NCI-H774 (cell line): Measurements from ENCODE around the gene CDKN1C.
A peak's percentile ranks its signal among the peaks of the same experiment; 100 is the strongest.

Experiments
- DNase-seq: peaks from one replicate; lab custom pipeline; 2025; lab: John Stamatoyannopoulos, UW

Gene CDKN1C

GRCh38 chr11:2889362-2890273 is 4.0 kb upstream of the CDKN1C start:
- DNase-seq: no peak

- DNase-seq: peak; percentile 69
These were observed 2.8 kb upstream of the CDKN1C start for GRCh38 chr11:2888266-2888968.

- DNase-seq: no peak
These were observed 2.1 kb upstream of the CDKN1C start for GRCh38 chr11:2887515-2888195.

GRCh38 chr11:2886936-2887335 is 1.4 kb upstream of the CDKN1C start:
- no peak for DNase-seq

- no peak for DNase-seq
These were observed 768 bp upstream of the CDKN1C start for GRCh38 chr11:2886191-2886894.

- no peak for DNase-seq
These were observed 428 bp downstream of the CDKN1C start for GRCh38 chr11:2885017-2885677.

GRCh38 chr11:2883979-2884815 is 1.4 kb downstream of the CDKN1C start:
- DNase-seq: no peak

GRCh38 chr11:2883640-2883978 is 2.0 kb downstream of the CDKN1C start:
- DNase-seq: no peak

GRCh38 chr11:2882396-2883110 is 3.0 kb downstream of the CDKN1C start:
- DNase-seq: no peak

GRCh38 chr11:2881981-2882375 is 3.6 kb downstream of the CDKN1C start:
- no peak for DNase-seq

GRCh38 chr11:2881076-2881980 is 4.2 kb downstream of the CDKN1C start:
- DNase-seq: no peak

GRCh38 chr11:2880646-2881045 is 4.9 kb downstream of the CDKN1C start:
- no peak for DNase-seq

- no peak for DNase-seq
These were observed 6.8 kb downstream of the CDKN1C start for GRCh38 chr11:2878782-2879181.

GRCh38 chr11:2877474-2877873 is 8.1 kb downstream of the CDKN1C start:
- no peak for DNase-seq

GRCh38 chr11:2874963-2875362 is 10.6 kb downstream of the CDKN1C start:
- no peak for DNase-seq

- DNase-seq: no peak
These were observed 14.4 kb downstream of the CDKN1C start for GRCh38 chr11:2870969-2871680.

GRCh38 chr11:2870460-2870859 is 15.1 kb downstream of the CDKN1C start:
- no peak for DNase-seq
